ENCODE results near the gene GPR35.
"Not testable (repeated sequence)": the region's sequence is repeated elsewhere in the genome, so short reads cannot be mapped to it uniquely, and the experiment has no call there.

The GPR35 gene

DNA sequence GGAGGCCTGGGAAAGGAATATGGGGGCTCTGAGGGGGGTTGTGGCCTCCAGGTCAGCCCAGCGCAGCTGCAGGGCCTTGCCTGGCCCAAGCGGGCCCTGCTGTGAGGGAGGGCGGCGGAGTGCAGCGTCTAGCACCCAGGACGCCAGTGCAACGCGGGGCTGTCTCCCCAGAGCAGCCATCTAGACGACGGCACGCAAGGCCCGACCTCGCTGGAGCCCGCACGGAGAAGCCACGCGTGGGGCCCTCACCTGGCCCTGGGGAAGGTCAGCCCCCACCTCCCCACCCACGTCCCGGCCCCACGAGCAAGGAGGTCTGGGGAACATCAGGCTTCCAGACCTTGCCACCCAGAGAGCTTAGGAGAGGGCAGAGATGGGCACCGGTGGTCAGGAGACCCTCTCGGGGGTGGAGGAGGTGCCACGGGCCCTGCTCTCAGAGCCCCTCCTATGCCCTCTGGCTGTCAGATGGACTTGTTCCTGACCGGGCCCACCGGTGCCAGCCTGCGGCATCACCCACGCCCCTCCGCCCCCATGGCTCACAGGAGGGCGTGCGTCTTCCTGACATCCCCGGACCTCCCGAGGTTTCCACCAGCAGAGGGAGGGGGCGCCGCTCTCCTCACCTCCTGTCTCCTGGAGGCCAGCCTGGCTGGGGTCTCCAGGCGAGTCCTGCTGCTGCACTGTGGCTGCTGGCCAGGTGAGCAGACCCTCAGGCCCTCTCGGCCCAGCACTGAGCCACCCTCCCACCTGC is 17.0 kb downstream of the GPR35 start:
- no peak for DNase-seq

DNA sequence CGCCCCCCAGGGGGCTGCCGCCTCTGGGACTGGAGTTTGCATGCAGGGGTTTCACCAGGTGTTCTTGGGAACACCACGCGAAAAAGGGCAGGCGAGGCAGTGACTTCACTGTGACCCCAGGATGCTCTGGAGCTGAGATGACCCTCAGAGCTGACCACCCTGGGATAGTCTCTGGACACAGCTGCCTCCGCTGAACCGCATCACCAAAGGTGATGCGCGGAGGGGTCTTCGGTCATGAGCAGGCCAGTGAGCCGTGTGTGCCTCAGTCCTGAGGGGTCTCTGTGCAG is 17.5 kb downstream of the GPR35 start:
- DNase-seq, result no peak

DNA sequence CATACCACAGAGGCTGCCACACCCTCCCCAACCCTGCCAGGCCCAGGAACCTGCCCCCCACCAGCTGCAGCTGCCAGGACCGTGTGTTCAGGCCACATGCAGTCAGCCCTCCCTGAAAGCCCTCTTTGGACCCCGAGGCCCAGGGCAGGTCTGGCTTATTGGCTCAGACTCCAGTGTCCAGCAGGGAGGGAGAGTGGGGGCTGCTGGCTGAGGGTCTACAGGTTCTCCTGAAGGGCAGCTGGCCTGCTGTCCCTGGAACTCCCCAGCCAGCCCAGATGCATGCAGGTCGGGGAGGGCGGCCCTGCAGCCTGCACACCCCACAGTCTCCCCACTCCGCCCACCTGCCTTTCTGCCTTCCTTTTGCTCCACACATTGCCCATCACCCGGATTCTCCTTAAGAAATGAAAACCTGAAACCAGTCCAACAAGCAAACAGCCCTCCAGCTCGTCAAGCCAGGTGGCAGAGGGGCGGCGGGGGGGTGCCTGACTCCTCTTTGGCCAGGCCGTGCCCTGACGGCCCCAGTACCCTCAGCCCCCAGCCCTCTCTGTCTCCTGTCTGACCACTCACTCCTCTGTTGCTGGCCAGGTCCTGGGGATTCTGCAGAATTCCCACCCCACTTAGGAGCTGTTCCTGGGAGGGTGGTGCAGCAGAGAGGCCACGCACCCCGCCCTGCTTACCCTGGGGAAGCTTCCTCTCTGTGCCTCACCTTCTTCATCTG is 18.0 kb downstream of the GPR35 start:
- no peak for DNase-seq

DNA sequence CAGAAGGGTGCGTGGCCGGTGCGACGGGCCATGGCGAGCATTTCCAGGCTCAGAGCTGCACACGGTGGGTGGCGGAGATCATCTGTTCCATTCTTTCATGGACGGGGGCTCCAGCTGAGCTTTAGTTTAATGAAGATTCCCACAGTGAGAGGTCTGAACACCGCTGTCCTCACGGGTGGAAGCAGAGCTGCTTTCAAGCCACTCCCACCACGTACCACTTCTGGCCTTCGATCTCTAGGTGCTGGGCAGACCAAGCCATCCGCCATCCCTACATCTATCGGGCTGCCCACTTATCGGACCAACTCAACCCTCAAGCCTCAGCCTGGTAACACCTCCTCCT is 18.5 kb downstream of the GPR35 start:
- DNase-seq, result no peak

DNA sequence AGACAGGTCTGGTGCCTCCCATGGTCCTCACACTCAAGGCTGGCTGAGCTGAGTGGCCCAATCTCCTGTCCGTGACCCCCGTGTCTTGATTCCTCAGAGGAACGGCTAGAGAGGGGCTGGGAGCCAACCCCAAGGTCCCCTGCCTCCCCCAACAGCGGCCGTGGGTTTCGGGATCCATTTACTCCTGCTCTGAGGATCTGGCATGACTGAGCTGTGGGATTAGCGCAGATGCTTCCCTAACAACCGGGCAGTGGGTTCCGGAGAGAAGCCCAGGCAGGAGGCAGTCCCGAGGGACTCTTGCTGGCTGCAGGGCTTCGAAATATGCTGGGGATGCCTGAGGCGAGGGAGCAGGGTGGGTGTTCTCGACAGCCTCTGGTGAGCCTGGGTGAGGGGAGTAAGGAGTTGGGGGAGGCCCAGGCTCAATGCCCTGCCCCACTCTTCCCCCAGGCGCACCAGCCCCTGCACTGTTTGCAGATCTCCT is 18.9 kb downstream of the GPR35 start:
- DNase-seq, result no peak

DNA sequence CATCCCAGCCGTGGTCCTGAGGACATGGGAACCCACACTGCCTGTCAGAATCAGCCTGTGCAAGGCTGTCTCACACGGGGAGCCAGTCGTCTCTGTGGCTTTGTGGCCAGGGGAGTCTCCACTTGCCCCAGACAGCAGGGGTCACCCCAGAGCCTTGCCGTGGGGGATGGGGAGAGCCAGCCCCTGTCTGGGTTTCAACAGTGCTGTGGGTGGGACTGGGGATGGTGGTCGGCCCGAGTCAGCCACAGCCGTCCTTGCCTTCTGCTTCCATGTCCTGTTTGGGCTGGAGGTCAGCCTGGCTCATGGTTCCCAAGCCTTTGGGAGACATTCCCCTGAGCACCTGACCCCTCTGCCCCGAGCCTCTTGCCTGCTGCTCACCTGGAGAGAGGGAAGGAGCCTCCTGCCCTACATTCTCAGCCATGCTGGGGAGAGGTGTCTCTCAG is 19.6 kb downstream of the GPR35 start:
- no peak for DNase-seq

DNA sequence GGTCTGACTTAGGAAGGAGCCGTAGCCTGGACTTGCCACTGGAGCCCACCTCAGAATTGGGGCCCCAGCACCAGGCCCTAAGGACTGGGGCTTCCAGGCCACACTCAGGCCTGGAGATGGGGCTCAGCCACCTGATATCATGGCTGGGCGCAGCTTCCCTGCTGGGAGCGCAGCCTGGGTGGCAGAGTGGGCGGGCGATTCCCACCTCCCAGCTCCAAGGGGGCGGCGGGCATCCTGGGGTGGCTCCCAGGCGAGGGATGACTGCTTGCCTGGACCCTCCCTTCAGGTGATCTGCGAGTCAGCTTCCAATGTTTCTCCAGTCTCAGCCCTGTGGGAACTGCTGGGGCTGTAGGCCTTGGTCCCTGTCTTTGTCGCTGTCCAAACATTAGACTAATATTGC is 20.1 kb downstream of the GPR35 start:
- no peak for DNase-seq

DNA sequence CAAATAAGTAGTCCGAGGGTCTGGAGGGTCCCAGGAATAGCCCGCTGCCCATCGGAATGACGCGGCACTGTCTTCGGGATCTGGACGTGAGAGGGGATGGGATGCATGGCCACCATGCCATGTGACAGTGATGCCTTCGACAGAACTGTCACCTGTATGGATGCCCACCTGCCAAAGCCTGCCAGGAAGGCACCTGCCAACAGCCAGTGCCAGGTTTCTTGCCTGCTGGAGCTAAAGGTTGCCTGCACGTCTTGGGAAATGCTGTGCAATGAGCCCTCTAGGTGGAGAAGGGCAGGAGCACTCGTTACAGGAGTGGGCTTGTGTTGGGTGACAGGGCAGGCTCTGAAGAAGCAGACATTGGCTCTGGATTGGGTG is 20.5 kb downstream of the GPR35 start:
- DNase-seq, result no peak

DNA sequence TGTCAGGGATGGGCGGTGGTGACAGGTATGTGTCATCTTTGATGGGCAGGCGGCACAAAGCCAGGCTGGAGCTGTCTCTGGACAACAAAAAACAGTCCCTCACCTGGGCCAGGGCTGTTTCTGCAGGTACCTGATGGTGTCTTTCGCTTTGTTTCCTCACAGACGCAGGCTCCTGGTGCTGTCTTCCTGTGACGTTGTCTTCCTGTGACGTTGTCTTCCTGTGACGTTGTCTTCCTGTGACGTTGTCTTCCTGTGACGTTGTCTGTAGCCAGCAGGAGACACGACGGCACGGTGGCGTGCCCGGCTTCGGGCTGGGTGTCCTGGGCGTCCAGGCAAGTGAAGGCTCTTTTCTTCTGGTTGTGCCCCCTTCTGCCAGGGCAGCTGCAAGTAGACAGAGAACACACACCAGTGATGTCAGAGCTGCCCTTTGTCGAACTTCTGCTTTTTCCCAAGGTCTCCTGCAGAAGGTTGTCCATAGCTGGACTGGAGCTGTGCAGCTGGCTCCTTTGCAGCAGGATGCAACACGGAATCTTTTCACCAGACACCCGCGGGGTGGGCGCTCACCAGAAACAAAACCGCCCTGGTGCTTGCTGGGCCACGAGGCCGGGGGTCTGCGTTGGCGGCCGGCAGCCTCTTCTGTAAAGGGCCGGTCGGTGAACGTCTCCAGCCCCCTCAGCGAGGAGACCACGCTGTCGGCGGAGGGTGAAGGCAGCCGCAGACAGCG is 21.1 kb downstream of the GPR35 start:
- no peak for DNase-seq

DNA sequence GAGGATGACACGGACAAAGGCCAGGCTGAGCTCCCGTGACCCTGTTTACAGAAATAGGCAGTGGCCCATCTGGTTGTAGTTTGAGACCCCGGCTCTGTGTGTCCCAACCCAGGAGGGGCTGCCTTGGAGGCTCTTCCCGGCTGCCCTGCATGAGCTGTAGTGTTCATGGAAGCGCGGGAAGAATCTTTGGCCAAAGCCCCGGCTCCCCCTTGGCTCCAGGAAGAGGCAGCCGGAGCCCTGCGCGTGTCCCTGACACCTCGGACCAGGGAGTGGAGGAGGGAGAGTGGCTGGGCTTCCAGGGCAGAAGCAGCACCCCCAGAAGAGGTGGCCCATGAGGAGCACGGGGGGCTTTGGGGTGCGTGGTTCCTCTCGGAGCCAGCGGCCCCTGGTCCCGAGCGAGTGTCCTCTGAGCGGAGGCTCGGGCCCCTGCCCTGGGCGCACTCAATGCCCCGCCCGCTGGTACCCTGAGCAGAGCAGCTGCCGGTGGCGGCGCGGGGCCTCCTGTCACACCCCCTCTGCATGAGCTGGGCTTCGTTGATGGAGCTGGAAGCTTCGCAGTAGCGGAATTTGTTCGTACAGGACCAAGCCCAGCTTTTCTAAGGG is 21.7 kb downstream of the GPR35 start:
- no peak for DNase-seq

DNA sequence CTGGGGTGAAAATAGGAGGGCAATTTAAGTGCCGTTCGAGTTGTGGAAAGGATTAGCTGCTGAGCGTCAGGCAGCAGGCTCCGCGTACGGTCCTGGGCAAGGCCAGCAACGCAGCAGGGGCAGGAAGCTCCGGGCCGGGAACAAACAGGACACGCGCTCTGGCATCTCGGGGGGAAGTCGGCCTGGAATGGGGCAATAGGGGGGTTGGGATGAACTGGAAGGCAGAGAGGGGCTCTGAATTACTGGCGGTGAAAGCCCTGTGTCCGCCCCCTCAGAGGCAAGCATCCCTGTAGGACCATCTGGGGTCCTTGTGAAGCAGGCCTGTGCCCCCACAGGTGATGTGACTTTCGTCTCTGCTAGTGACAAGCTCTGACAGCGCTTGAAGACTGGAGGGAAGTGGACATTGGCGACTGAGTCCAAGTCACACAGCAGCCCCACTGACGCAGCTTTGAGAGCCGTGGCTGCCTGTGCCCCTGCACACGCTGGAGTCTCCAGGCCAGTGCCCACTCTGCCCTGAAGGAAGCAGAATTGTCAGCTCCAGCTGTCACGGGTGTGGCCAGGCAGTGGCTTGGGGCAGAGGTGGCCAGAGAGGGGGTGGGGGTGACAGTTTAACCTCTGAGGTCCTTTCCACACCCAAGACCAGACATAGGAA is 22.3 kb downstream of the GPR35 start:
- no peak for DNase-seq

DNA sequence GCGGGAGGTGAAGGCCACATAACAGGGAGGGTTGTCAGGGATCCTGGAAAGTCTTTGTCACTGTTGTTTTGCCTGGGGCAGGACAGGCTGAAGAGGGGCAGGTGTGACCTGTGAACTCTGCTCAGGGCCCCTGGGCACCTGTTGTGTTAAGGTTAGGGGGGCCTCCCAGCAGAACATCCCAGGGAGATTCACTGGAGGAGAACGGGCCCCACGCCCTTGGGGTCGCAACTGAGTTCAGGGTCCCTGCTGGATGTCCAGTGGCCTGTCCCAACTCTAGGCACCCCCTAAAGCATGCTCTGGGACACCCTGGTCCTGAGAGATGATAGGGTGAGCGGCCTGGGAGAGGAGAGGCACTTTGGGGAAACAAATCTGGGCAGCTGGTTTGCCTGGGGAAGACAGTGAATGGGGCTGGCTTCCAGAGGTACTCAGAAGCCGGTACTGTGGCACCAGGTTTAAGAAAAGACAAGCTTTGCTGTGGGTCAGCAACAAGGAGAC is 22.9 kb downstream of the GPR35 start:
- no peak for DNase-seq

DNA sequence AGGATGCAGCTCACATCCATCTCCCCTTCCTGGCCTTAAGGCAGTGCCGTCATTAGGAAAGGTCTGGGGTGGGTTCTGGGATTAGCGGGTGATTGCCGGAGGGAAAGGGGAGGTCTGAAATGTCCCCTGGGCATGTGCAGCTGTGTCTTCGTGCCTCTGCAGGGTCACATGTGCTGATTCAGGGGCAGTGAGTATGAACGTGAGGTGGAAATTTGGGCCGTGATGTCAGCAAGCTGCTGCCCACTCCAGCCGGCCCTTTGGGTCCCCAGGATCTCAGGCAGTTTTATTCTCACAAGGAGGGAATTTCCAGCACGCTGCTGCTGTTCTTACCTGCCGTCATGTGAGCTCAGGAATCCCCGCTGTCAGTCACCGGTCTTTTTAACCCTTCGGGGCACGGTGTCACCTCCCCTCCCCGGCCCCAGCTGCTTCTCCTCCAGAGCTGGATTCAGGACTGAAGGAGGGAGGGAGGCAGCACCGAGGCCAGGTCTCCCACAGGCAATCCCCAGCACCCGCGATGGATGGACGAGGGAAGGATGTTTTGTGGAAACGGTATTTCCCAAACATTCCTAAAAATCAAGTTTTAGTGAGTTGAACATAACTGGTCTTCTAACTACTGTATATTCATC is 23.5 kb downstream of the GPR35 start:
- DNase-seq, result no peak

DNA sequence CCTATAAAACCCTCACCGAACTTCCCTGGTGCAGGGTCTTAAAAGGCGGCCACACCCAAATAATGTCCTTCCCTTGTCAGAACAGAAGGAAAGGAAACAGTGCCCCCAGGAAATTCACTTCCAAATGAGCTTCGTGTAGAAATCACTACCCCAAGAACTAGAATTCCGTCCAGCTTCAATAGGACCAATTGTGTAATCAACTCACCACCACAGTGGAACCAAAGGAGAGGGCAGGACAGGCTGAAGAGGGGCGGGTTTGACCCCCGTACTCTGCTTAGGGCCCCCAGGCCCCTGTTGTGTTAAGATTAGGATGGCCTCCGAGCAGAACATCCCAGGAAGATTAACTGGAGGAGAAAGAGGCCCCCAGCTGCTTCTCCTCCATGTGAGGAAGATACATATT is 24.1 kb downstream of the GPR35 start:
- DNase-seq, result no peak

DNA sequence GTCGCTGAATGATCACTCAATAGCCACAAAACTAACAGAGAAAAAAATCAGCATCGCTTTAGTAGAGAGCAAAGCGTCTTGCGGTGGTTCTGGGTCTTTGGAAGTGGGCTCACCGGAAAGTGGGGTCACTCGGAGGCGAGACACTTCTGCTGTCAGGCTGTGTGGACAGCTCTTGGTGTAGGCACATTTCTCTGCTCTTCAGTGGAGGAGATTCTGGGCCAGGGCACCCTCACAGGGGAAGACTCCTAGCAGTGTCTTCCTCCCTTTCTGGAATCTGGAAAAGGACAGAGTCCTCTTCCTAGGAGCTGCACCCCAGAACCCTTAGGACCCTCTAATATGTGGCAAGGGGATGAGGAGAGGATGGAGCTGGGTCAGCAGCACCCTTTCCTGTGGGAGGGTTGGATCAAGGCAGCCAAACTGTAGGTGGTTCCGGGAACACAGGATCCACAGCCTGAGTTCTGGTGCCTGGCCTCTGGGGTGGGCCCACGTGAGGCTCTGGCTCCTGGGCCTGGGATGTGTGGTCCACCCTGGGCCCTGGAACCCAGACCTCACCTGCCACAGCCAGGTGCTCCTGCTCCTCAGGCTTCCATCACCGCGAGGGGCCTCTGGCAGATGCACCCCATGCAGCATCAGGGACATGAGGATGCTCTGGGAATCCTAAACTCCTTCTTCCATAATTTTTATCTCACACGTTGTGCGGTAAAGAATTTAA is 25.1 kb downstream of the GPR35 start:
- DNase-seq, result no peak

DNA sequence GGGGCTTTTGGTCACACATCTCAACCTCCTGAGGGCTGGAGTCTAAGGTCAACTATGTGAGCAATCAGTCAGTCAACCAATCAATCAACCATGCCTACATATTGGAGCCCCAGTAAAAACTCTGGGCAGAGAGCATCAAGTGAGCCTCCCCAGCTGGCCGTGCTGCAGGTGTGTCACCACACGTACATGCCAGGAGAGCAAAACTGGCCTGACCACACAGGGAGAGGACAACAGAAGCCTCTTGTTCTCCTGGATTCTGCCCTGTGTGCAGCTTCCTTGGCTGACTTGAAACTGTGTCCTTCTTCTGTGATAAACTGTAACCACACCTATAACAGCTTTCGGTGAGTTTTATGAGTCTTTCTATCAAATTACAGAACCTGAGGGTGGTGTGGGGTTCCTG is 25.9 kb downstream of the GPR35 start:
- DNase-seq, result no peak

DNA sequence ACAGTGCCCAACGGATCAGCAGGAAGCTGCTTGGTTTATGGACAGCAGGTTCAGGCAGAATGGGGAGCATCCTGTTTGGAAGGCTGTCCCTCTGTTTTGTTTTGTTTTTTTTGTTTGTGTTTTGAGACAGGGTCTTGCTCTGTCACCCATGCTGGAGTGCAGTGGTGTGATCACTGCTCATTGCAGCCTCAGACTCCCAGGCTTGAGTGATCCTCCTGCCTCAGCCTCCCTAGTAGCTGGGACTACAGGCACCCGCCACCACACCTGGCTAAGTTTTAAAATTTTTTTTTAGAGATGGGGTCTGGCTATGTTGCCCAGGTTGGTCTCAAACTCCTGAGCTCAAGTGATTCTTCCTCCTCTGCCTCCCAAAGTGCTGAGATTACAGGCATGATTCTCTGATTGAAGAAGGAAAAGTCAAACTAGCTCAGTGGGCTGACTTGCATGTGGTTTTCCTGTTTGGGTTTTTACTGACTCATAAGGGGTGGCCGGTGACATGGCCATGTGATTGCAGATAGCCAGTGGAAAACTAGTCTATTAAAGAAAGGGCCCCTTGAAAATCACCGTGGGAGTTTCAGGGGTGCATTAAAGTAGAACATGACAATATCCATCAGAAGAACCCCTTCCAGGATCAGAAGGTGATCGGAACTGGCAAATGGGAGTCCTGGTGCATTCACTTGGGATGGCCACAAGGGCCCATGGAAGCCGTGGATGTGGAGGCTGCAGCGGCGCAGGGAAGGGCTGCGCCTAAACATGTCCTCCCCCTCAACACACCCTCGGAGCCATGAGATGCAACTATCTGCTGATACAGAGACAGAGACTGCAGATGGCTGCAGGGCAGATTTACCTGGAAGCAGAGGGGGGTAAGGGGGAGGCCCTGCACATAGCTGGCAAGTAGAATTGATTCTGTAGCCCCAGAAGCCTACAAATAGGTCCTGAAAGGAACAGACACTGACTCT is 30.9 kb downstream of the GPR35 start:
- no peak for DNase-seq

DNA sequence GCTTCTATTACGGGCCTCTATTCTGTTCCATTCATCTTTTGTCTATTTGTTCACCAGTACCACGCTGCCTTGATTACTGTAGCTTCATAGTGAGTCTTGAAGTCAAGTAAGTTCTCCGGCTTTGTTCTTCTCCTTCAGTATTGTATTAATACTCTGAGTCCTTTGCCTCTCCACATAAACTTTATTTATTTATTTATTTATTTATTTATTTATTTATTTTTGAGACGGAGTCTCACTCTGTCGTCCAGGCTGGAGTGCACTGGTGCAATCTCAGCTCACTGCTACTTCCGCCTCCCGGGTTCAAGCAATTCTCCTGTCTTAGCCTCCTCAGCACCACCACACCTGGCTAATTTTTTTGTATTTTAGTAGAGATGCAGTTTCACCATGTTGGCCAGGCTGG is 34.6 kb downstream of the GPR35 start:
- DNase-seq, result not testable (repeated sequence)

DNA sequence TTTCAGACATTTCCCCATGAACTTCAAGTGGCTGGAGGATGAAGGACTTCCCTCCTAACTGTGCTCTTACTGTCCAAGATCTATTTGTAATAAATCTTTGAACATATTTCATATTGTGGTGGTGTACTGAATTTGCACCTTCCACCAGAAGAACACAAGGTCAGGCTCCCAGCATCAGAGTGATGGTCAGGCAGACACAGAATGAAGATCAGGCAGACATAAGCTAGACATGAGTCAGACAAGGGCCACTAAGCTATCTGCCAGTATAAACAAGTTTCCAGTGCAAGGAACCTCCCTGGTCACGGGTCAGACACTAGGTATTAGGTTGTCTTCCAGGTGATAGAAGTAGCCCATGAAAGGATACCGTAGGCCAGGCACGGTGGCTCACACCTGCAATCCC is 37.4 kb downstream of the GPR35 start:
- no peak for DNase-seq

DNA sequence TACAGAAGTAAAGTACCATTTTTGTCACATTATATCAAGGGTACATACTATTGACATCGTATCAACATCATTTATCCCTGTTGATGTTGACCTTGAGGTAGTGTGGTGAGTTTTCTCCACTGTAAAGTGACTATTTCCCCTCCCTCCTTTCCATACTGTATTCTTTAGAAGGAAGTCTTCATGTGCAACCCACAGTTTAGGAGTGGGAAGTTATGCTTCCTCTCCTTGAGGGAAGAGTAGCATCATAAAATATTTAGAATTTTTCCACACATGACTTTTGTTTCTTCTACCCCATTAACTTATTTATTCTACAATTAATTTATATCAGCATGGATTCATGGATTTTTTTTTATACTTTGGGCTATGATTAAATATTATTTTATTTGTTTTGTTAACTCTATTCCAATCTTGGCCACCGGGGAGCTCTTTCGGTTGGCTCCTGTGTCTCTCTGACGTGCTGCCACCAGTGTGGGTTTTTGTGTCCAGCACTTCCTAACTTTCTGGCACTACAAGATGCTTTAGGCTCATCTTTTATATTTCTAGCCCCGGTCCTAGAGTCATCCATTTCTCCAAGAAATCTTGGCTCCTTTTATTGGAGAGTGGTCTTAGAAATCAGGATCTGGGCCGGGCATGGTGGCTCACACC is 38.4 kb downstream of the GPR35 start:
- DNase-seq, result no peak

Measured in NCI-H446 treated with DMSO at 0.1 percent for 48 hours (cell line).